HFF-Myc (cell line): ENCODE results near the gene TPRX1.

Experiments used
- DNase-seq: peaks from one replicate; pipeline ENCODE4 v3.0.0-alpha.2; 2011; ENCODE audit warnings: low read depth; ENCODE audit errors: extremely low read depth
- H3K4me3 ChIP-seq: replicated peaks from 2 replicates; pipeline ENCODE4 v1.5.1; 2011; ENCODE audit warnings: low read depth, mild to moderate bottlenecking, control low read depth, low read length
- TF ChIP-seq, protein P1 (sequence below): IDR thresholded peaks from 2 replicates; pipeline ENCODE4 v1.5.1; 2012; ENCODE audit warnings: mild to moderate bottlenecking, low read depth, low read length, control low read depth; ENCODE audit errors: missing control alignments

Gene TPRX1

DNA sequence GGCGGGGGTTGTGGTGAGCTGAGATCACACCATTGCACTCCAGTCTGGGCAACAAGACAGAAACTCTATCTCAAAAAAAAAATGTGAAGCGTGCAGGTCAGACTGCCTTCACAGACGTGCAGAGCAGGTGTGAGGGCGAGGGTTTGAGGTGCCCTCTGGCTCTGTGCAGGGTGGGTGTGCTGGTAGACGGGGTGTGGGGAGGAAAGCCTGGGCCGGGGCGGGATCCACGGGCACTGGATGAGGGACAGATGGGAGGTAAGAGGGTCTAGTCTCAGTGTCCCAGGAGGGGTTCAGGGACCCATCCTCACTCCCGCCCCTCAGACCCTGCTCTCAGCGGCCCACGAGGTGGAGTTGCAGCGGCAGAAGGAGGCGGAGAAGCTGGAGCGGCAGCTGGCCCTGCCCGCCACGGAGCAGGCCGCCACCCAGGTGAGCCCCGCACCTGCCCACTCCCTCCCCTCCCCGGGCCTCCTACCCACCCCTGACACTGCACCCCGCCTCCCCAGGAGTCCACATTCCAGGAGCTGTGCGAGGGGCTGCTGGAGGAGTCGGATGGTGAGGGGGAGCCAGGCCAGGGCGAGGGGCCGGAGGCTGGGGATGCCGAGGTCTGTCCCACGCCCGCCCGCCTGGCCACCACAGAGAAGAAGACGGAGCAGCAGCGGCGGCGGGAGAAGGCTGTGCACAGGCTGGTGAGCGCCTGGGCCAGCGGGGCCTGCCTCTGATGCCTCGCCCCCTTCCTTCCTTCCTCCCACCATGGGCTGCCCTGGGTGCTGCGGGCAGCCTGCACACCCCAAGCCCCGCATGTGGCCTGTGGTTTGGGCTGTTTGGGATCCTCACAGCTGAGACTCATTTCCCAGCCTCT, 49.9 kb downstream of the TPRX1 start:
- TF ChIP-seq, protein P1, sequence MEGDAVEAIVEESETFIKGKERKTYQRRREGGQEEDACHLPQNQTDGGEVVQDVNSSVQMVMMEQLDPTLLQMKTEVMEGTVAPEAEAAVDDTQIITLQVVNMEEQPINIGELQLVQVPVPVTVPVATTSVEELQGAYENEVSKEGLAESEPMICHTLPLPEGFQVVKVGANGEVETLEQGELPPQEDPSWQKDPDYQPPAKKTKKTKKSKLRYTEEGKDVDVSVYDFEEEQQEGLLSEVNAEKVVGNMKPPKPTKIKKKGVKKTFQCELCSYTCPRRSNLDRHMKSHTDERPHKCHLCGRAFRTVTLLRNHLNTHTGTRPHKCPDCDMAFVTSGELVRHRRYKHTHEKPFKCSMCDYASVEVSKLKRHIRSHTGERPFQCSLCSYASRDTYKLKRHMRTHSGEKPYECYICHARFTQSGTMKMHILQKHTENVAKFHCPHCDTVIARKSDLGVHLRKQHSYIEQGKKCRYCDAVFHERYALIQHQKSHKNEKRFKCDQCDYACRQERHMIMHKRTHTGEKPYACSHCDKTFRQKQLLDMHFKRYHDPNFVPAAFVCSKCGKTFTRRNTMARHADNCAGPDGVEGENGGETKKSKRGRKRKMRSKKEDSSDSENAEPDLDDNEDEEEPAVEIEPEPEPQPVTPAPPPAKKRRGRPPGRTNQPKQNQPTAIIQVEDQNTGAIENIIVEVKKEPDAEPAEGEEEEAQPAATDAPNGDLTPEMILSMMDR, result no peak
- no peak overlapping the region for H3K4me3 ChIP-seq
- no peak for DNase-seq

DNA sequence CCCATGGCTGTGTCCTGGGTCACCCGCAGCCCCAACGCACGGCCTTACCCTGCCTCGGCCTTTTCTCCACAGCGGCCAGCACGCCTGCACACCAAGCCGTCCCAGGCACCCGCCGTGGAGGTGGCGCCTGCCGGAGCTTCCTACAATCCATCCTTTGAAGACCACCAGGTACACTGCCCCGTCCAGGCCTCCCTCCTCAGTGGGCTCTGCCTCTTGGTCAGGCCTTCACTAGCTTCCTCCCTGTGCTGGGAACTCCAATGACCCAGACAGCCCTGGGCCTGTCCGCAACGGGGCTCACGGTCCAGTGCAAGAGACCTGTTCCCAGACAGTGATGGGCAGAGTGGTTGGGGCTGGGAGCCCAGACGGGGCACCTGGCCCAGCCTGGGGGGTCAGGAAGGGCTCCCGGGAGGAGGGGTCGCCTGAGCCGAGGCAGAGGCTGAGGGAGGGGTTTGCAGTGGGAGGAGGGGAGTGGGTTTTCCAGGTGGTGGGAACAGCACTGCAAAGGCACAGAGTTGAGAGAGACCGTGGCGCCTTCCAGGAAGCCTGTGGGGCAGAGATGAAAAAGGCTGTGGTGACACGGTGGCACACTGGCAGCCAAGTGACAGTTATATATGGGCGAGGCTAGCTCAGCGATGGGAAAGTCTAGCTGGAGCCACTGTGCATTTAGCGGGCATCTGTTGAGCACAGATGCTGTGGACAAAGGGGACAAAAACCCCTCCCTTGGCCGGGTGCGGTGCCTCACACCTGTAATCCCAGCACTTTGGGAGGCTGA, 51.7 kb downstream of the TPRX1 start:
- DNase-seq, result no peak
- TF ChIP-seq, protein P1, result no peak
- H3K4me3 ChIP-seq, result no peak overlapping the region
